Measurements from ENCODE around the gene NTNG1.

DNA sequence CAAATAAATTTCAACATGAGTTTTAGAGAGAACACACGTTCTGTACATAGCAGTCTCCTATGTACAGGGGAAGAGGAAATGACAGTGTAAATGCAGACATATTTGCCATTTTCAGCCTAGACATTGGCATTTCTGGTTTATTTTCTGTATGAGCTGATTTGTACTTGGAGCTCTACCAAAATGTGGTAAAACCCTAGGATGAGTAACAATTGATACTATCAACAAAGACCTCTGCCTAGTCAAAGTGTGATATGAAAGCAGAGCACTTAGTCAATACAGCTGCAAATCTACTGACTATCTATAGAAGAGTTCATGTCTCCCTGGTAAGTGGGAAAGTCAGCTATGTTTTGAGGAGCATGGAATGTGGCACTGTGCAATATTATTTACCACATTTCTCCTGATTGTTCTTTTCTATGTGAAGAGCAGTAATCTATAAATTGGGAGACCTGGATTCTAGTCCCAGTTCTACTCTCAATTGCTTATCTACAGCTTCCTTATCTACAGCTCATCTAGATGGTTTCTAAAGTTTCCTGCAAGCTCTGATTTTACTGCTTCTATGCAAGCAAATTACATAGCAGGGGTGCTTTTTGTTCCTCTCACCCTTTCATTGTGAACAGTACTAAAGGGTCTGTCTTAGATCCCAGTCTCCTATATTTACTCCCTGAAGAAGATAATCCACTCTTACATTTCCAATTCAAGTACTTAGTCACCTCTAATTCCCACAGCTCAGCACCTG lies 334.2 kb downstream of the NTNG1 start:
- TF ChIP-seq, protein P1, sequence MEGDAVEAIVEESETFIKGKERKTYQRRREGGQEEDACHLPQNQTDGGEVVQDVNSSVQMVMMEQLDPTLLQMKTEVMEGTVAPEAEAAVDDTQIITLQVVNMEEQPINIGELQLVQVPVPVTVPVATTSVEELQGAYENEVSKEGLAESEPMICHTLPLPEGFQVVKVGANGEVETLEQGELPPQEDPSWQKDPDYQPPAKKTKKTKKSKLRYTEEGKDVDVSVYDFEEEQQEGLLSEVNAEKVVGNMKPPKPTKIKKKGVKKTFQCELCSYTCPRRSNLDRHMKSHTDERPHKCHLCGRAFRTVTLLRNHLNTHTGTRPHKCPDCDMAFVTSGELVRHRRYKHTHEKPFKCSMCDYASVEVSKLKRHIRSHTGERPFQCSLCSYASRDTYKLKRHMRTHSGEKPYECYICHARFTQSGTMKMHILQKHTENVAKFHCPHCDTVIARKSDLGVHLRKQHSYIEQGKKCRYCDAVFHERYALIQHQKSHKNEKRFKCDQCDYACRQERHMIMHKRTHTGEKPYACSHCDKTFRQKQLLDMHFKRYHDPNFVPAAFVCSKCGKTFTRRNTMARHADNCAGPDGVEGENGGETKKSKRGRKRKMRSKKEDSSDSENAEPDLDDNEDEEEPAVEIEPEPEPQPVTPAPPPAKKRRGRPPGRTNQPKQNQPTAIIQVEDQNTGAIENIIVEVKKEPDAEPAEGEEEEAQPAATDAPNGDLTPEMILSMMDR (IDR thresholded peaks at IDR 0.05), result no peak
- TF ChIP-seq POLR2A (IDR thresholded peaks at IDR 0.05; ENCODE audit: low read depth) (no peak), EP300 (IDR thresholded peaks at IDR 0.05) (no peak), POLR2AphosphoS5 (IDR thresholded peaks at IDR 0.05) (no peak)

Data from esophagus muscularis mucosa (tissue), 4 donors.